Muscle of arm (tissue), 12 donors: ENCODE measurements around the gene ESRP2. TPM values are rescaled to one million over a fixed set of nuclear protein-coding genes. Genes with fewer than 3 reads are reported as not detected.

Experiments
- polyA plus RNA-seq, 12 donors: library from polyadenylated mRNA; unstranded; fragments of 120-200 nt; gene quantifications; one replicate each; pipeline ENCODE4 v1.2.1, GENCODE V29; 2013; ENCODE audit not compliant: insufficient read length in 12 of 12

The ESRP2 gene
- polyA plus RNA-seq, 12 donors: 0.31 to 31.4 (median 0.78) TPM; not detected in 1

Other genes starting within 250 kb of the ESRP2 start
- gene DPEP2, start 236.6 kb downstream of the ESRP2 start, polyA plus RNA-seq: 1 to 10 TPM in 6 of 12 donors, under 1 TPM in 4, not detected in 2; 0.63 to 2.2 (median 1.3) TPM
- not detected for gene DPEP2NB, start 220.2 kb downstream of the ESRP2 start, polyA plus RNA-seq
- 1 to 10 TPM in 10 of 12 donors, not detected in 2; 3.7 to 6.5 (median 5.3) TPM for gene DDX28, start 212.9 kb downstream of the ESRP2 start, polyA plus RNA-seq
- gene DUS2, start 212.8 kb downstream of the ESRP2 start, polyA plus RNA-seq: 10 to 100 TPM in 7 of 12 donors, 1 to 10 TPM in 3, not detected in 2; 9.8 to 13.9 (median 11.8) TPM
- 10 to 100 TPM in 11 of 12 donors, not detected in 1; 28.3 to 34.3 (median 30.7) TPM for gene NFATC3, start 150.8 kb downstream of the ESRP2 start, polyA plus RNA-seq
- 10 to 100 TPM in 11 of 12 donors, not detected in 1; 14.3 to 42.3 (median 27.0) TPM for gene PLA2G15, start 9.2 kb upstream of the ESRP2 start, polyA plus RNA-seq
- gene SLC7A6, start 28.4 kb upstream of the ESRP2 start, polyA plus RNA-seq: 10 to 100 TPM in 6 of 12 donors, 1 to 10 TPM in 5, not detected in 1; 5.5 to 21.5 (median 10.1) TPM
- gene SLC7A6OS, start 74.8 kb upstream of the ESRP2 start, polyA plus RNA-seq: 10 to 100 TPM in 11 of 12 donors, not detected in 1; 12.2 to 20.1 (median 15.1) TPM
- gene PRMT7, start 74.9 kb upstream of the ESRP2 start, polyA plus RNA-seq: 10 to 100 TPM in 11 of 12 donors, not detected in 1; 33.0 to 56.0 (median 40.2) TPM
- gene SMPD3, start 212.4 kb upstream of the ESRP2 start, polyA plus RNA-seq: 10 to 100 TPM in 1 of 12 donors, 1 to 10 TPM in 4, under 1 TPM in 6, not detected in 1; 0.59 to 18.6 (median 0.85) TPM